ENCODE results near the gene BLMH. TPM values are rescaled to one million over a fixed set of nuclear protein-coding genes. Genes with fewer than 3 reads are reported as not detected.
"Not testable (repeated sequence)": the region's sequence is repeated elsewhere in the genome, so short reads cannot be mapped to it uniquely, and the experiment has no call there.

Gene BLMH
- total RNA-seq, 4 donors from 2014 or later, result 18.1 to 35.7 (median 28.1) TPM

- Histone ChIP-seq H3K27ac (no peak overlapping the region), H3K36me3 (no peaks in the 10 kb centered on the region), H3K4me3 (no peak overlapping the region), H3K27me3 (no peaks in the 10 kb centered on the region), H3K9me3 (no peaks in the 10 kb centered on the region), H3K4me1 (no peaks in the 10 kb centered on the region)
- TF ChIP-seq EP300 (IDR thresholded peaks at IDR 0.05), result no peak
- no peak for DNase-seq (ENCODE audit: low spot score in 2 of 2)
- 80 to 91% methylated on average over 10 of the region's 10 CpGs for WGBS, 2 donors
These were observed 80.8 kb downstream of the BLMH start for GRCh38 chr17:30210901-30211300.

GRCh38 chr17:30210366-30210765, 81.4 kb downstream of the BLMH start:
- Histone ChIP-seq H3K4me1 (no peaks in the 10 kb centered on the region), H3K4me3 (no peak overlapping the region), H3K9me3 (no peaks in the 10 kb centered on the region), H3K36me3 (no peaks in the 10 kb centered on the region), H3K27me3 (no peaks in the 10 kb centered on the region), H3K27ac (no peak overlapping the region)
- no peak for DNase-seq (ENCODE audit: low spot score in 2 of 2)
- WGBS, 2 donors, result 82 to 88% methylated on average over 9 to 11 of the region's 11 CpGs
- TF ChIP-seq EP300 (IDR thresholded peaks at IDR 0.05), result no peak
- TF ChIP-seq CTCF (IDR thresholded peaks at IDR 0.05), result no peak
- no peak for TF ChIP-seq POLR2A (IDR thresholded peaks at IDR 0.05)

- WGBS, 2 donors, result 82 to 83% methylated on average over 7 of the region's 7 CpGs
- Histone ChIP-seq H3K9me3 (no peaks in the 10 kb centered on the region), H3K4me3 (no peak overlapping the region), H3K27me3 (no peaks in the 10 kb centered on the region), H3K27ac (no peak overlapping the region), H3K4me1 (no peaks in the 10 kb centered on the region), H3K36me3 (no peaks in the 10 kb centered on the region)
- DNase-seq (ENCODE audit: low spot score in 2 of 2), result no peak
- TF ChIP-seq EP300 (IDR thresholded peaks at IDR 0.05) (no peak), CTCF (IDR thresholded peaks at IDR 0.05) (no peak), POLR2A (IDR thresholded peaks at IDR 0.05) (no peak)
These were observed 81.8 kb downstream of the BLMH start for GRCh38 chr17:30209930-30210329.

- TF ChIP-seq CTCF (IDR thresholded peaks at IDR 0.05), result no peak
- TF ChIP-seq POLR2A (IDR thresholded peaks at IDR 0.05), result no peak
- no peak for TF ChIP-seq EP300 (IDR thresholded peaks at IDR 0.05)
- DNase-seq (ENCODE audit: low spot score in 2 of 2), result no peak
- WGBS, 2 donors, result 59 to 60% methylated on average over 3 of the region's 3 CpGs
- Histone ChIP-seq H3K36me3 (no peaks in the 10 kb centered on the region), H3K9me3 (no peaks in the 10 kb centered on the region), H3K27me3 (no peaks in the 10 kb centered on the region), H3K4me1 (no peaks in the 10 kb centered on the region), H3K4me3 (no peak overlapping the region), H3K27ac (no peak overlapping the region)
These were observed 83.5 kb downstream of the BLMH start for GRCh38 chr17:30208214-30208613.

GRCh38 chr17:30207655-30208054, 84.1 kb downstream of the BLMH start:
- DNase-seq (ENCODE audit: low spot score in 2 of 2), result no peak
- TF ChIP-seq EP300 (IDR thresholded peaks at IDR 0.05), result no peak
- TF ChIP-seq CTCF (IDR thresholded peaks at IDR 0.05), result no peak
- TF ChIP-seq POLR2A (IDR thresholded peaks at IDR 0.05), result no peak
- H3K4me3 ChIP-seq, result no peak overlapping the region

DNA sequence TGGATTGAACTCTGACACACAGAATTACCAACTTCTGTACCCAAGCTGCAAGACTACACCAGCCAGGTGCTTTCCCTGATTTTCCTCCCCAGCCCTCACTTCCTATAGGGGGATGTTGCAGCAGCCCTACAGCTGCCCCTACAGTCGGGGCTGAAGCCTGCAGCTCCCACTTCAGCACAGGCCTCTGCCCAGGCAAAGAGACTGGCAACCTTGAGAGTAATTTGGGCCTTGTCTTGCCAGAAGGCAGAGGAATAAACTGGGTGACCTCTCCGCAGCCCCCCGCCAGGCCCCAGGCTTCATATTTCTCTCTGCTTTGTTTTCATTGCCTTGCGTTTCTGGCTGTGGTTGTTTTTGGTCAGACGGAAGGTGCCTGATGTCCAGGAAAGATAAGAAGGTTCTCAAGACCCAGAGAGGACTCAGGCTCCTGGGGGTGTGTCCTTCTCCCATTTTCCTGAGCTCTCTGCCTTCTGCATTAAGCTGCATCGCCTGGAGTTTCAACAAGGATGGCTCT, 88.2 kb downstream of the BLMH start:
- no peak for DNase-seq (ENCODE audit: low spot score in 2 of 2)
- H3K4me3 ChIP-seq, result no peak overlapping the region

More at GRCh38 chr17:30207655-30208054, 84.1 kb downstream of the BLMH start:
- Histone ChIP-seq H3K9me3 (no peaks in the 10 kb centered on the region), H3K36me3 (no peaks in the 10 kb centered on the region), H3K27me3 (no peaks in the 10 kb centered on the region), H3K27ac (no peak overlapping the region), H3K4me1 (no peaks in the 10 kb centered on the region)
- 72 to 83% methylated on average over 7 to 9 of the region's 9 CpGs for WGBS, 2 donors

DNA sequence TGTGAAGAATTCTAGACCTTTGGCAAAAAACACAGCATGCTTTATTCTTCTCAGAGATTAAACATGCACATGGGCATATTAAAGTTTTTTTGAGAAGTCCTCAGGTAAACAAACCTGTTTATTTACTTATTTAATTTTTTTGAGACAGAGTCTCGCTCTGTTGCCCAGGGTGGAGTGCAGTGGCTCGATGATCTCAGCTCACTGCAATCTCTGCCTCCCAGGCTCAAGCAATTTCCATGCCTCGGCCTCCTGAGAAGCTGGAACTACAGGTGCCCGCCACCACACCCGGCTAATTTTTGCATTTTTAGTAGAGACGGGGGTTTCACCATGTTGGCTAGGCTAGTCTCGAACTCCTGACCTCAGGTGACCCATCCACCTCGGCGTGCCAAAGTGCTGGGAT, 91.1 kb downstream of the BLMH start:
- not testable (repeated sequence) for DNase-seq (ENCODE audit: low spot score in 2 of 2); H3K36me3 ChIP-seq; H3K4me1 ChIP-seq; H3K9me3 ChIP-seq; H3K4me3 ChIP-seq; H3K27ac ChIP-seq; H3K27me3 ChIP-seq
- WGBS, 2 donors, result 88 to 90% methylated on average over 8 of the region's 9 CpGs

More for the DNA sequence above, 88.2 kb downstream of the BLMH start:
- WGBS, 2 donors, result 58 to 61% methylated on average over 6 of the region's 6 CpGs
- TF ChIP-seq CTCF (IDR thresholded peaks at IDR 0.05) (no peak), POLR2A (IDR thresholded peaks at IDR 0.05) (no peak), EP300 (IDR thresholded peaks at IDR 0.05) (no peak)
- no peak overlapping the region for H3K27ac ChIP-seq
- H3K27me3 ChIP-seq, result no peaks in the 10 kb centered on the region
- H3K4me1 ChIP-seq, result no peaks in the 10 kb centered on the region
- H3K9me3 ChIP-seq, result no peaks in the 10 kb centered on the region
- no peaks in the 10 kb centered on the region for H3K36me3 ChIP-seq
